DMS114 treated with DMSO at 0.1 percent for 48 hours (cell line): ENCODE measurements around the gene IFRD2.
"Not testable (repeated sequence)": the region's sequence is repeated elsewhere in the genome, so short reads cannot be mapped to it uniquely, and the experiment has no call there.

Source experiments
- DNase-seq: peaks from one replicate; lab custom pipeline; 2025; ENCODE audit not compliant: unreplicated experiment; lab: John Stamatoyannopoulos, UW

Gene IFRD2

GRCh38 chr3:50254577-50255250, 37.5 kb downstream of the IFRD2 start:
- DNase-seq = no peak

DNA sequence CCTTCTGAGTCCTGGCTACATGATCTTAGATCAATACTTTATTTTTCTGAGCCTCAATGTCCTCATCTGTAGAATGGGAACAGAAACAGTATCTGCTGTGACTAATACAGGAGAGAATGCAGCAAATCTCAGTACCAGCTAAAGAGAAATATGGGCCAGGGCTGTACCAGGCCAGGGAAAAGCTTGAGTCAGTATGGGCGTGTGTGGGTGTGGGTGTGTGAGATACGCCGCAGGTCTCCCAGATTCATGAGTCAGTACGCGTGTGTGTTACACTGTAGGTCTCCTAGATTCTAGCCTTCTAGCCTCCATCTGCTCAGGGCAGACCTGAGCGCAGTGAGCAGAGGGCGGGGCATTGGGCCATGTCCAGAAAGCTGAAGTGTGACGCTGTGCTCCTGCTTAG, 41.0 kb downstream of the IFRD2 start:
- no peak for DNase-seq

GRCh38 chr3:50250514-50250913, 41.7 kb downstream of the IFRD2 start:
- DNase-seq = no peak

DNA sequence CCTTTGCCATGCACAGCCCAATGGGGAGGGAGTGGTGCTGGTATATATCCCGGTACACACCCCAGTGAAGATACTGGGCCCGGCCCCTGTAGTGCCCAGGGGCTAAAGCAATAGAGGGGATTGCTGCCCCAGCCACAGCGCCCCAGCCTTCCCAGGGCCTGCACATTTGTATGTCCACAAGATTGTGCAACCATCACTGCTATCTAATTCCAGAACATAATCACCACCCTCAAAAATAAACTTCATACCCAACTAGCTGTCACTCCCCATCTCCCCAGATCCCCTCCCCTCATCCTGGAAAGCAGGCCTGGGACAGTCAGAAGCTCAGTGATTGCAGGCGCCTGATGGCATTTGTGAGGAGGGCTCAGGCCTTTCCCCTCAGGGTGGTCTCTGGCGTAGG, 42.8 kb downstream of the IFRD2 start:
- no peak for DNase-seq

GRCh38 chr3:50248387-50248786, 43.8 kb downstream of the IFRD2 start:
- no peak for DNase-seq

GRCh38 chr3:50246517-50246954, 45.7 kb downstream of the IFRD2 start:
- DNase-seq = no peak

DNA sequence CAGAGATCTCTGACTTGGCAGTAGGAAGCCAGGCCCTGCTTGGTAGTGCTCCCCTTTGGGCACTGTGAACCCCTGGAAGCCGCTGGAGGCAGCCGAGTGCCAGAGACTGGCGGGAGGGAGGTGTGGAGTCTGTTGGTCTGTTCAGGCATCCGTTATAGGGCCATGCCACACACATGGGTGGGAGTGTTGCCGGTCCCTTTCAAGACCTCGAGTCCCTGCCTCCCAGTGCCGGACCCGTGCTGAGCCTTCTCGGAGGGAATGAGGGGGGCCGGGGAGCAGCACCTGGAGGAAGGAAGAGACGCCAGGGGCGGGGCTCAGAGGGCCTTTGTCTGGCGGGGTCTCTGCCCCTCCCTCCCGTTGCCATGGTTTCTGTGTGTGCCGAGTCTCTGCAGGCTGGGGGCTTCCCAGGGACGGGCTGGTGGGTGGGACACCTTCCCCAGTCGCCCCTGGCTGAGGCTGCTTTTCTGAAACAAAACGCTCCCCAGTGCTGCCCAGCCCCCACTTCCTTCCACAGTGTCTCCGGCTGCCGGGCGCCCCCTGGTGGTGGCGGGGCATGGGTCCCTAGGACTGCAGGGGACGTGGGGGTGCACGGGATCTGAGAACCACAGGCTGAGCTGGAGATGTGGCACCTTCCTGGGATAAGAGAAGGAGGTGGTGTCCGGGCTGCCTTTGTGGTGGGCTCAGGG, 46.3 kb downstream of the IFRD2 start:
- DNase-seq = peak; percentile 46

GRCh38 chr3:50245251-50245745, 46.9 kb downstream of the IFRD2 start:
- DNase-seq = no peak

GRCh38 chr3:50244813-50245212, 47.4 kb downstream of the IFRD2 start:
- DNase-seq = not testable (repeated sequence)

DNA sequence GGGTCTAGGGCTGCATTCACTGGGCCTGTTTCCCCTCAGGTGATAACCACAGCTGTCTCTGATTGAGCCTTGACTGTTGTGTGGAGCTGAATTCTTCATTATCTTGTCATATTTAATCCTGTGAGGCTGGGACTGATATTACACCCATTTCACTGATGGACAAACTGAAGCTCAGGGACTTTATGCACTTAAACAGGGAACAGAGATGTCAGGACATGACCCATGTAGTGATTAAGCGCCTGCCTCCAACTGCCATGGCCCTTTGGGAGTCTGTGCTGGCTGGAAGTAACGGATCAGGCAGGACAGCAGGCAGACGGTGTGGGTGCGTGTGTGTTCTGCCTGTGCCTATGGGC, 48.7 kb downstream of the IFRD2 start:
- DNase-seq = no peak

DNA sequence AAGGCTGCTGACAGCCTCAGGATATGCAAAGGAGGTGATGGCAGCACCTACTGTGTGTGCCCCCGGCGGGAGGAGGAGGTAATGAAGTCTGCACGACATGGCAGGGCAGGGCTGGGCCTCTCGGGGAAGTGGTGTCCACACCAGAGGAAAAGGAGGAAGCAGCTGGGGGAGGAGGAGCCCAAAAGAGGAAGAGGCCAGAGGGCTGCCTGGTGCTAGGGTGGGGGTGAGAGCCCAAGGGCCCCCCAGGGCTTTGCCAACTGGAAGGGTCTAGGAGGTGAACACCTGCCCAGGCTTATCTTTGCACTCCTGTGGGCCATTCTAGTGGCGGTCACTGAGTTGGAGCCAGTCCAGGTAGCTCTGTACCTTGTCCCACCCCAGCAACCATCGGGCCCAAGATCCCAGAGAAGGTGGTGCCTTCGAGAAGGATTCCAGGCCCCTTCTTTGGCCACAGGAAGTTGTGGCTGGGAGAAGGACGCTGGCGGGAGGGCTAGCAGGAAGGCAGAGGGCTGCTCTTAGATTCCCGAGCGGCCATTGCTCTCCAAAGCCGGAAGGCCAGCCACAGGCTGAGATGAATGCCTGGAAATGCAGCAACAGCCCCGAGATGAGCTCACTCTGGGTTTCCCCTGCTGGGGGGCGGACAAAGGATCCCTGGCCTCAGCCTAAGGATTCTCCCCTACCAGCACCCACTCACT, 49.2 kb downstream of the IFRD2 start:
- DNase-seq = no peak

GRCh38 chr3:50242381-50242770, 49.9 kb downstream of the IFRD2 start:
- no peak for DNase-seq

- no peak for DNase-seq
These were observed 50.4 kb downstream of the IFRD2 start for GRCh38 chr3:50241713-50242380.

DNA sequence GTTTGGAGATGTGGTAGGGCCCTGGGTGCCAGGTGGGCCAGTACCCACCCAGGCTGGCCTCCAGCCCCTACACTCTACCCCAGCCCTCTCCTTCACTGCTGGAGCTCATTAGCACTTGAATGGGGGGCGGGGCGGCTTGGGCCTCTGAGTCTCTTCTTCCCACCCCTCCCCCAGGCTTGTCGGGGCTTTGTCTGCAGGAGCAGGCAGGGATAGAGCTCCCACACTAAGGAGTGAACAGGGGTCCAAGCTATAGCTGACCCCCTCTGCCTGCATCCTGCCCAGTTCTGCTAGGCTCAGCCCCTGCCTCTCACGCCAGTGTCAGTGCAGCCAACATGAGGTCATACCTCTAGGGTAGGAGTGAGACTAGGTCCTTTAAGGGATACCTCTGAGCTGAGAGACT, 51.1 kb downstream of the IFRD2 start:
- DNase-seq = no peak

GRCh38 chr3:50239649-50240048, 52.6 kb downstream of the IFRD2 start:
- DNase-seq = no peak

- DNase-seq = no peak
These were observed 53.6 kb downstream of the IFRD2 start for GRCh38 chr3:50238549-50239026.

DNA sequence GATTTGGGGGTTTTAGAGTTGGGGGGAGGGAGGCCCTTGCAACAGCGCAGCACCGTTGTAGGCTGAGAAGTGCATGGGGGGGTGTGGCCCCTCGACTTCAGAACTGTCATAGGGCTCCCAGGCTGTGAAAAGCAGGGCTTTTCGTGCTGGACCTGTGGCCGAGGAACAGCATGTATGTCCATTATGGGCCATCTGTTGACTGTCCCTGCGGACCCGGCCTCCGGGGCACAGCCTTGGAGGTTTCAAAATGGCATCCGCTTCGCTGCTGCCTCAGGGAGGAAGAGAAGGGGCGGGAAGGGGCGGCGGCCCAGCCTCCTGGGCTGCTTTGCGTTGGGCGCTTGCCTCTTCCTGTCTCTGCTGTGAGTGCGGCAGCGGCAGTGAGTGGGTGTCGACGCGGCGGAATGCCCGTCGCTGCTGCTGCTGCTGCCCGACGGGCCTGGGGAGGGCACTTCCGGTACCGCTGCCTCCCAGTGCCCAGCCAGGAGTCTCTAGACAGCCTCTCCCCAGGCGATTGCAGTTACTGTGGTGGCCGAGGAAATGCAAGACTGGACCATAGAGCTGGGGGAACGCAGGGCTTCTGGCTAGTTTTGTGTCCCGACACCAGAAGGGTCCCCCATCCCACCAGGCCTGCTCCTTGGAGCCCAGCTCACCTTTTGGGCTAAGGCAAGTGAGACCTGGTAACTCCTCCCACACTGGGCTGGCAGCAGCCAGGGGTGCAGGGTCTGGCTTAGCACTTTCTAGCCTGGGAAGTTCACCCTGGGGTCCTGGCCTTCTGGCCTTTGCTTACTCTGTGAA, 54.3 kb downstream of the IFRD2 start:
- DNase-seq = no peak
